ENCODE measurements around the gene GPR18. TPM values are rescaled to one million over a fixed set of nuclear protein-coding genes. Genes with fewer than 3 reads are reported as not detected.

Gene GPR18
- total and polyA plus RNA-seq, 2 of the 4 experiments (the other 2 are of a cell fraction), result not detected

GRCh38 chr13:99270518-99270917, 12.3 kb upstream of the GPR18 start:
- CTCF ChIA-PET, result interaction anchor here (0.7 to 4.5 kb wide), 5 partner anchors 10 to 189 kb away, joined by 3 to 85 read pairs (median 4); no protein-coding TSS in a partner anchor
- intact Hi-C loops (cut with micrococcal nuclease), result no loop called here

More at GRCh38 chr13:99270518-99270917, 12.3 kb upstream of the GPR18 start:
- H4K91ac ChIP-seq (ENCODE audit: insufficient read depth, low read depth, low read length), result no peak overlapping the region
- no peak overlapping the region for H4K8ac ChIP-seq (ENCODE audit: low read depth in 2 of 2, low read length in 2 of 2)
- in situ Hi-C loops (cut with MboI; ENCODE audit: low sequenced_read_pairs) (loop anchor here (5.0 kb wide), 1 partner anchor 167 kb away; no protein-coding TSS in a partner anchor), dilution Hi-C loops (cut with HindIII; ENCODE audit: low sequenced_read_pairs, unreplicated experiment) (no loop called here)
- no peak overlapping the region for H3K56ac ChIP-seq (ENCODE audit: extremely low read depth, insufficient read depth, low read length)
- H4K5ac ChIP-seq (ENCODE audit: low read depth, low read length), result no peak overlapping the region
- no peak overlapping the region for H3K27ac ChIP-seq (ENCODE audit: insufficient read depth, low read length)
- H3K9me3 ChIP-seq (ENCODE audit: control insufficient read depth, insufficient read depth, low read length), result no peaks in the 10 kb centered on the region; the same call in none of the 2 replicates
- no peak overlapping the region for H2AK9ac ChIP-seq (replicated peaks; ENCODE audit: low read depth, low read length, poor library complexity)
- ATAC-seq (ENCODE audit: low read depth) (no peak), DNase-seq (no peak)
- no peak overlapping the region for H3K4me3 ChIP-seq (ENCODE audit: insufficient read depth, low read depth, low read length)
- no peak overlapping the region for H3K4ac ChIP-seq (ENCODE audit: low read depth, low read length)
- TF ChIP-seq MXI1 (IDR thresholded peaks at IDR 0.05; ENCODE audit: borderline replicate concordance, low read depth, low read length) (no peak), ELK1 (IDR thresholded peaks at IDR 0.05; ENCODE audit: borderline replicate concordance, low read depth, low read length) (no peak), RAD21 (IDR thresholded peaks at IDR 0.05; ENCODE audit: low read length) (no peak), NFE2L2 (IDR thresholded peaks at IDR 0.05; ENCODE audit: low read depth, low read length) (no peak), RFX5 (IDR thresholded peaks at IDR 0.05; ENCODE audit: low read depth, low read length) (no peak), MAZ (IDR thresholded peaks at IDR 0.05; ENCODE audit: borderline replicate concordance, low read depth, low read length) (no peak), BHLHE40 (IDR thresholded peaks at IDR 0.05; ENCODE audit: low read depth, low read length) (no peak), RCOR1 (IDR thresholded peaks at IDR 0.05; ENCODE audit: insufficient replicate concordance, low read length) (no peak), POLR2A (IDR thresholded peaks at IDR 0.05; ENCODE audit: low read depth, low read length) (no peak), SMC3 (IDR thresholded peaks at IDR 0.05; ENCODE audit: low read depth, low read length) (no peak), CHD1 (IDR thresholded peaks at IDR 0.05; ENCODE audit: low read depth, low read length) (no peak), FOS (IDR thresholded peaks at IDR 0.05; ENCODE audit: low read depth, low read length) (no peak)
- 100% methylated on average over 1 of the region's 2 CpGs; no CpG with 5 or more reads in 1 of the 2 experiments for WGBS, 2 experiments (ENCODE audit: extremely low coverage in 2 of 2, insufficient read length in 1 of 2)
- no peak overlapping the region for H3K18ac ChIP-seq (ENCODE audit: low read depth, low read length)
- H2BK120ac ChIP-seq (ENCODE audit: low read depth, low read length), result no peak overlapping the region
- H3K4me1 ChIP-seq (ENCODE audit: control insufficient read depth, insufficient read depth, low read length), result no peaks in the 10 kb centered on the region
- H3K79me1 ChIP-seq (ENCODE audit: low read depth in 1 of 2, low read length in 2 of 2), result peaks cover 6% of the 10 kb centered on the region in 2 experiments; a peak in 3 of 4 replicates
- no peak overlapping the region for H3K4me2 ChIP-seq (ENCODE audit: low read depth, low read length)
- no peak overlapping the region for H2AK5ac ChIP-seq (ENCODE audit: low read depth, low read length)
- H3K14ac ChIP-seq (replicated peaks; ENCODE audit: low read depth, low read length), result no peak overlapping the region
- peaks cover 5% of the 10 kb centered on the region; the same call in 1 of the 2 replicates for H4K20me1 ChIP-seq (ENCODE audit: insufficient read depth, low read length)
- H3K27me3 ChIP-seq (ENCODE audit: control insufficient read depth, insufficient read depth, low read length), result no peaks in the 10 kb centered on the region
- H2BK20ac ChIP-seq (ENCODE audit: low read depth, low read length), result no peak overlapping the region
- H3K9ac ChIP-seq (ENCODE audit: low read depth, low read length), result no peak overlapping the region
- peaks cover 5% of the 10 kb centered on the region for H3K36me3 ChIP-seq (ENCODE audit: control insufficient read depth, insufficient read depth, low read length)
- H2AFZ ChIP-seq (replicated peaks; ENCODE audit: low read length, poor library complexity), result no peak overlapping the region
- no peak overlapping the region for H2BK5ac ChIP-seq (ENCODE audit: low read depth, low read length, poor library complexity, severe bottlenecking)
- H3K9me1 ChIP-seq (ENCODE audit: insufficient read depth, low read length), result no peaks in the 10 kb centered on the region
- POLR2A ChIA-PET (ENCODE audit: unreplicated experiment), result interaction anchor here (0.6 kb wide), 1 partner anchor 170 kb away, joined by 3 read pairs; no protein-coding TSS in a partner anchor
- no peak overlapping the region for H3K23ac ChIP-seq (ENCODE audit: low read depth, low read length)
- no peak overlapping the region for H2BK15ac ChIP-seq (ENCODE audit: low read depth, low read length)
- no TSS peak for BruUV-seq (replicated peaks)

Measured in IMR-90 (cell line).